Lower leg skin (tissue), 3 donors: Measurements from ENCODE around the gene WDR6.

ENCODE experiments used
- POLR2A ChIP-seq, 2 donors: fragments of 450-650 bp; IDR thresholded peaks; one replicate each; pipeline ENCODE4 v1.6.1; 2016 to 2017; ENCODE audit warnings: antibody characterized with exemption in 2 of 2, mild to moderate bottlenecking in 1 of 2, moderate library complexity in 1 of 2
- TF ChIP-seq, protein P1 (sequence below), 3 donors: fragments of 450-650 bp; IDR thresholded peaks; one replicate each; pipeline ENCODE4 v1.5.1; 2016; ENCODE audit warnings: antibody characterized with exemption in 3 of 3, mild to moderate bottlenecking in 3 of 3, moderate library complexity in 2 of 3

DNA sequence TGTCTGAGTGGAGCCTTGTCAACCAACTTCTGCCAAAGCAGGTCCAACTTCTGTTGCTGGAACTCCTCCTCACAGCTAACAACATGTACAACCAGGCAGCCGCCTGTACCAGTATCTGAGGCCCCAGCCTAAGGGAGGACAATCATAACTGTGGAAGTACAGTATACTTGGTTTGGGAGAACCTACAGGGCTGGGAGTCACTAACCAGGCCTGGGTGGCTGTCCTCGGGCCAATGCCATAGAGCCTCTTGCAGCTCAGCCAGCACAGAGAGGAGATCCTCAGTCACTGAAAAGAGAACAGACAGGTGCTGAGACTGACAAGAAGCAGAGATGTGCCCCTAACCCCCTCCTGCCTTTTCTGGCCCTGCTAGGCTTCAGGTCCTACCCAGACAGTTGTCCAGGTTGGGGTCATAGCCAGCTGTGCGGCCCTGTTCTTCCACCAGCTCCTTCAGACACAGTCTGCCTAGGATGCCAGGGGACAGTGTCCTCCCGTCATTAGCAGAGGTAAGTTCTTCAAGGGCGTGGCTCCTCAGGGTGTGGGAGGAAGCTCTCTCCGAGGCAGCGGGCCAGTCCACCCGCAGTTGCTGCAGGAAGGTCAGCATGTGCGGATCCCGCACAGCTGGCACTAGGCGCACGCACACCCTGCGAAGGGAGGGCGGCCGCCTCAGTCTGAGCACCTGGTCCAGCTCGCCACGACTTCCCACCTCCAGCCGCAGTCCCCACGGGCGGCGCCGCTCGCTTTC is 10.2 kb downstream of the WDR6 start:
- TF ChIP-seq POLR2A (IDR thresholded peaks at IDR 0.05): no peak
- TF ChIP-seq, protein P1, sequence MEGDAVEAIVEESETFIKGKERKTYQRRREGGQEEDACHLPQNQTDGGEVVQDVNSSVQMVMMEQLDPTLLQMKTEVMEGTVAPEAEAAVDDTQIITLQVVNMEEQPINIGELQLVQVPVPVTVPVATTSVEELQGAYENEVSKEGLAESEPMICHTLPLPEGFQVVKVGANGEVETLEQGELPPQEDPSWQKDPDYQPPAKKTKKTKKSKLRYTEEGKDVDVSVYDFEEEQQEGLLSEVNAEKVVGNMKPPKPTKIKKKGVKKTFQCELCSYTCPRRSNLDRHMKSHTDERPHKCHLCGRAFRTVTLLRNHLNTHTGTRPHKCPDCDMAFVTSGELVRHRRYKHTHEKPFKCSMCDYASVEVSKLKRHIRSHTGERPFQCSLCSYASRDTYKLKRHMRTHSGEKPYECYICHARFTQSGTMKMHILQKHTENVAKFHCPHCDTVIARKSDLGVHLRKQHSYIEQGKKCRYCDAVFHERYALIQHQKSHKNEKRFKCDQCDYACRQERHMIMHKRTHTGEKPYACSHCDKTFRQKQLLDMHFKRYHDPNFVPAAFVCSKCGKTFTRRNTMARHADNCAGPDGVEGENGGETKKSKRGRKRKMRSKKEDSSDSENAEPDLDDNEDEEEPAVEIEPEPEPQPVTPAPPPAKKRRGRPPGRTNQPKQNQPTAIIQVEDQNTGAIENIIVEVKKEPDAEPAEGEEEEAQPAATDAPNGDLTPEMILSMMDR (IDR thresholded peaks at IDR 0.05): no peak
